Measurements from ENCODE around the gene PTPRT. TPM values are rescaled to one million over a fixed set of nuclear protein-coding genes. Genes with fewer than 3 reads are reported as not detected.

The PTPRT gene
- total and polyA plus RNA-seq, 4 donors: 0.14 to 2.8 (median 0.40) TPM

DNA sequence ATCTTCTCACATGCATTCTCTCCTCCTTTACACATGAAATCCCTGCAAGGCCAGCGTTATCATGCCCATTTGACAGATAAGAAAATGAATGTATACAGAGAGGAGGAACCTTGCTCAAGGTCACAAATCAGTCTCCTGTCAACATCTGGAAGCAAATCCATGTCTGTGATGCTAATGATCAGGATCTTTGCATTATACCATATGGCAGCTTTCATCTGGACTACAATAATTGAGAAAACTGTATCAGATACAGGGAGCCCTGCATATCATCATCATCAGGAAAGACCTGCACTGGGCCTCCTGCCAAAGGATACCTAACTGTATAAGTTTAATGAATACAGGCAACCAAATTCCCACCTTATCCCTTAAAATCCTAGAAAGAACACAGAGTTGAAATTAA, 213.7 kb downstream of the PTPRT start:
- 85% methylated on average over 1 of the region's 1 CpG for WGBS
- Histone ChIP-seq H3K27me3 (ENCODE audit: control insufficient read depth in 4 of 4, insufficient read depth in 4 of 4, low read length in 3 of 4) (no peaks in the 10 kb centered on the region), H3K4me3 (ENCODE audit: low read depth in 1 of 3, low read length in 3 of 3) (no peak overlapping the region), H3K36me3 (ENCODE audit: control insufficient read depth in 4 of 4, insufficient read depth in 3 of 4, low read depth in 1 of 4, low read length in 3 of 4) (no peaks in the 10 kb centered on the region), H3K4me1 (ENCODE audit: control insufficient read depth in 4 of 4, insufficient read depth in 4 of 4, low read length in 3 of 4) (no peaks in the 10 kb centered on the region), H3K27ac (ENCODE audit: low read depth in 1 of 2, low read length in 2 of 2) (no peak overlapping the region), H3K9ac (ENCODE audit: low read depth in 1 of 2, low read length in 2 of 2) (no peak overlapping the region), H3K9me3 (ENCODE audit: control insufficient read depth in 4 of 4, low read length in 3 of 4) (no peaks in the 10 kb centered on the region)
- no peak for DNase-seq (ENCODE audit: low spot score)
- TF ChIP-seq RAD21 (IDR thresholded peaks at IDR 0.05) (no peak), HNF4A (conservative IDR thresholded peaks at IDR 0.05) (no peak), NR2F2 (IDR thresholded peaks at IDR 0.05) (no peak), GABPA (IDR thresholded peaks at IDR 0.05 in 1 of 2, conservative IDR thresholded peaks at IDR 0.05 in 1 of 2) (no peak), HNF4G (IDR thresholded peaks at IDR 0.05) (no peak), TAF1 (conservative IDR thresholded peaks at IDR 0.05) (no peak), FOXA1 (IDR thresholded peaks at IDR 0.05) (no peak), SP1 (IDR thresholded peaks at IDR 0.05) (no peak), EGR1 (IDR thresholded peaks at IDR 0.05; ENCODE audit: low read depth in 2 of 2) (no peak), JUND (IDR thresholded peaks at IDR 0.05) (no peak), YY1 (IDR thresholded peaks at IDR 0.05) (no peak), FOXA2 (IDR thresholded peaks at IDR 0.05) (no peak), RXRA (IDR thresholded peaks at IDR 0.05) (no peak)
- TF ChIP-seq, protein P1, sequence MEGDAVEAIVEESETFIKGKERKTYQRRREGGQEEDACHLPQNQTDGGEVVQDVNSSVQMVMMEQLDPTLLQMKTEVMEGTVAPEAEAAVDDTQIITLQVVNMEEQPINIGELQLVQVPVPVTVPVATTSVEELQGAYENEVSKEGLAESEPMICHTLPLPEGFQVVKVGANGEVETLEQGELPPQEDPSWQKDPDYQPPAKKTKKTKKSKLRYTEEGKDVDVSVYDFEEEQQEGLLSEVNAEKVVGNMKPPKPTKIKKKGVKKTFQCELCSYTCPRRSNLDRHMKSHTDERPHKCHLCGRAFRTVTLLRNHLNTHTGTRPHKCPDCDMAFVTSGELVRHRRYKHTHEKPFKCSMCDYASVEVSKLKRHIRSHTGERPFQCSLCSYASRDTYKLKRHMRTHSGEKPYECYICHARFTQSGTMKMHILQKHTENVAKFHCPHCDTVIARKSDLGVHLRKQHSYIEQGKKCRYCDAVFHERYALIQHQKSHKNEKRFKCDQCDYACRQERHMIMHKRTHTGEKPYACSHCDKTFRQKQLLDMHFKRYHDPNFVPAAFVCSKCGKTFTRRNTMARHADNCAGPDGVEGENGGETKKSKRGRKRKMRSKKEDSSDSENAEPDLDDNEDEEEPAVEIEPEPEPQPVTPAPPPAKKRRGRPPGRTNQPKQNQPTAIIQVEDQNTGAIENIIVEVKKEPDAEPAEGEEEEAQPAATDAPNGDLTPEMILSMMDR (IDR thresholded peaks at IDR 0.05; ENCODE audit: low read depth, low read length, missing input control): no peak
- TF ChIP-seq, protein P2, sequence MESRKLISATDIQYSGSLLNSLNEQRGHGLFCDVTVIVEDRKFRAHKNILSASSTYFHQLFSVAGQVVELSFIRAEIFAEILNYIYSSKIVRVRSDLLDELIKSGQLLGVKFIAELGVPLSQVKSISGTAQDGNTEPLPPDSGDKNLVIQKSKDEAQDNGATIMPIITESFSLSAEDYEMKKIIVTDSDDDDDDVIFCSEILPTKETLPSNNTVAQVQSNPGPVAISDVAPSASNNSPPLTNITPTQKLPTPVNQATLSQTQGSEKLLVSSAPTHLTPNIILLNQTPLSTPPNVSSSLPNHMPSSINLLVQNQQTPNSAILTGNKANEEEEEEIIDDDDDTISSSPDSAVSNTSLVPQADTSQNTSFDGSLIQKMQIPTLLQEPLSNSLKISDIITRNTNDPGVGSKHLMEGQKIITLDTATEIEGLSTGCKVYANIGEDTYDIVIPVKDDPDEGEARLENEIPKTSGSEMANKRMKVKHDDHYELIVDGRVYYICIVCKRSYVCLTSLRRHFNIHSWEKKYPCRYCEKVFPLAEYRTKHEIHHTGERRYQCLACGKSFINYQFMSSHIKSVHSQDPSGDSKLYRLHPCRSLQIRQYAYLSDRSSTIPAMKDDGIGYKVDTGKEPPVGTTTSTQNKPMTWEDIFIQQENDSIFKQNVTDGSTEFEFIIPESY (IDR thresholded peaks at IDR 0.05): no peak
- TF ChIP-seq, protein P3, sequence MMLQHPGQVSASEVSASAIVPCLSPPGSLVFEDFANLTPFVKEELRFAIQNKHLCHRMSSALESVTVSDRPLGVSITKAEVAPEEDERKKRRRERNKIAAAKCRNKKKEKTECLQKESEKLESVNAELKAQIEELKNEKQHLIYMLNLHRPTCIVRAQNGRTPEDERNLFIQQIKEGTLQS (IDR thresholded peaks at IDR 0.05): no peak
- TF ChIP-seq, protein P4, sequence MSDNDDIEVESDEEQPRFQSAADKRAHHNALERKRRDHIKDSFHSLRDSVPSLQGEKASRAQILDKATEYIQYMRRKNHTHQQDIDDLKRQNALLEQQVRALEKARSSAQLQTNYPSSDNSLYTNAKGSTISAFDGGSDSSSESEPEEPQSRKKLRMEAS (IDR thresholded peaks at IDR 0.05): no peak
- TF ChIP-seq, protein P5, sequence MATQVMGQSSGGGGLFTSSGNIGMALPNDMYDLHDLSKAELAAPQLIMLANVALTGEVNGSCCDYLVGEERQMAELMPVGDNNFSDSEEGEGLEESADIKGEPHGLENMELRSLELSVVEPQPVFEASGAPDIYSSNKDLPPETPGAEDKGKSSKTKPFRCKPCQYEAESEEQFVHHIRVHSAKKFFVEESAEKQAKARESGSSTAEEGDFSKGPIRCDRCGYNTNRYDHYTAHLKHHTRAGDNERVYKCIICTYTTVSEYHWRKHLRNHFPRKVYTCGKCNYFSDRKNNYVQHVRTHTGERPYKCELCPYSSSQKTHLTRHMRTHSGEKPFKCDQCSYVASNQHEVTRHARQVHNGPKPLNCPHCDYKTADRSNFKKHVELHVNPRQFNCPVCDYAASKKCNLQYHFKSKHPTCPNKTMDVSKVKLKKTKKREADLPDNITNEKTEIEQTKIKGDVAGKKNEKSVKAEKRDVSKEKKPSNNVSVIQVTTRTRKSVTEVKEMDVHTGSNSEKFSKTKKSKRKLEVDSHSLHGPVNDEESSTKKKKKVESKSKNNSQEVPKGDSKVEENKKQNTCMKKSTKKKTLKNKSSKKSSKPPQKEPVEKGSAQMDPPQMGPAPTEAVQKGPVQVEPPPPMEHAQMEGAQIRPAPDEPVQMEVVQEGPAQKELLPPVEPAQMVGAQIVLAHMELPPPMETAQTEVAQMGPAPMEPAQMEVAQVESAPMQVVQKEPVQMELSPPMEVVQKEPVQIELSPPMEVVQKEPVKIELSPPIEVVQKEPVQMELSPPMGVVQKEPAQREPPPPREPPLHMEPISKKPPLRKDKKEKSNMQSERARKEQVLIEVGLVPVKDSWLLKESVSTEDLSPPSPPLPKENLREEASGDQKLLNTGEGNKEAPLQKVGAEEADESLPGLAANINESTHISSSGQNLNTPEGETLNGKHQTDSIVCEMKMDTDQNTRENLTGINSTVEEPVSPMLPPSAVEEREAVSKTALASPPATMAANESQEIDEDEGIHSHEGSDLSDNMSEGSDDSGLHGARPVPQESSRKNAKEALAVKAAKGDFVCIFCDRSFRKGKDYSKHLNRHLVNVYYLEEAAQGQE (IDR thresholded peaks at IDR 0.05): no peak

Measured in liver (tissue), 9 donors.